ENCODE measurements around the gene LRRC25.
"Not testable (repeated sequence)": the region's sequence is repeated elsewhere in the genome, so short reads cannot be mapped to it uniquely, and the experiment has no call there.

Gene LRRC25

DNA sequence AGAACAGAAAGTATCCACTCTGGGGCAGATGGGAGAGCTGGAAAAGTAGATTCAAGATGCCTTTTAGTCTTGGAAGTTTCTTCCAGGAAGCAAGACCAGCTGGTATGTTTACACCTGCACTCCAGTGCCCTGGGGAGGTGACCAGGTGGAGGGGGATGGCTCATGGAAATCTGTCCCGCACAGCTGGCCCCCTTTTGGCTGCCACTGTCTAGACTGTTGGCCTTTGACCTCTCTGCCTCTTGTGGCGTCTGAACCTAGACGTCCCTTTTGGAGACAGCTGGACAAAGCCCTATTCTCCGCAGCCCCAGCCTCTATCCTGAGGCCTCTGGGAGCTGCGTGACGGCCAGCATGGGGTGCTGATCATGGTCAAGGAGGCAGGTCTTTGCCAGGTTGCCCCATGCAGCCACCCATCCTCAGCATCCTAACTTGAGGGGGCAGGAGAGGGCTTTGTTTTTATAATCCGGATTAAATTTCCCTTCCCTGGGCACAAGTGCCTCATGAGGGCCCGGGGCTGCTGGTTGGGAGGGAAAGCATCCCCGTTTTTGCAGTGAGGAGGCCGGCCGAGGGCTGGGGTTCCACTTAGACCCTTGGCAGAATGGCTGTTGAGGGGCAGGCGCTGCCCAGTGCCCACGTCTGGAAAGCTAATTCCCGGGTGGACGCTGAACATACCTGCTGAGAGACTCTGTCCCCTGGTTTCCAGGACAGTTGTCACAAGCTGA, 28.8 kb downstream of the LRRC25 start:
- H3K4me3 ChIP-seq: no peak overlapping the region
- TF ChIP-seq Cebpa-rat (IDR thresholded peaks at IDR 0.05): no peak

DNA sequence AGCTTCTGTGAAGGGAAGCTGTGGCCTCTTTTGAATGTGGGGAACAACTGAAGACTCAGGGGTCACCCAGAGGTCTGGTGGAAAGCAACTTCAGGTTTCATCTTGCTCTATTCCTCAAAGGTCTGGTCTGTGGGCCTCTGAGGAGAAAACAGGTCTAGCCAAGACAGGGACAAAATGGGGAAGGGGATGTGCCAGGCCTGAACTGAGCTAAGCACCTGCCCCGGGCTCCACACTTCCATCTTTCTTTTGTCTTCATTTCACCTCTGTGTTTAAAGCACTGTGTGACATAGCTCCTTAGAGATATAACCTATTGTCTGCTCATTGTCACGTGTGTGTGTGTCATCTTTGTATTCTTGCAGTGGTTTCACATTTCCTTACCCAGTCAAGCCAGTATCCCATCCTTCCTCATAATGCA, 31.4 kb downstream of the LRRC25 start:
- Histone ChIP-seq H3K4me3 (no peak overlapping the region), H3K9me3 (peaks cover 12% of the 10 kb centered on the region), H3K27me3 (no peaks in the 10 kb centered on the region), H3K4me2 (no peak overlapping the region), H4K20me1 (no peaks in the 10 kb centered on the region), H3K9ac (no peak overlapping the region), H3K4me1 (peaks cover 26% of the 10 kb centered on the region), H3K36me3 (peaks cover 28% of the 10 kb centered on the region; the same call in 1 of the 2 replicates), H3K27ac (peak overlapping the region; percentile 27; the same call in 1 of the 2 replicates)
- no peak for TF ChIP-seq Cebpa-rat (IDR thresholded peaks at IDR 0.05)

More for the DNA sequence above, 28.8 kb downstream of the LRRC25 start:
- Histone ChIP-seq H4K20me1 (no peaks in the 10 kb centered on the region), H3K36me3 (peaks cover 12% of the 10 kb centered on the region; the same call in 1 of the 2 replicates), H3K9ac (no peak overlapping the region), H3K4me1 (peaks cover 35% of the 10 kb centered on the region), H3K27me3 (no peaks in the 10 kb centered on the region), H3K27ac (no peak overlapping the region), H3K4me2 (no peak overlapping the region), H3K9me3 (peaks cover 12% of the 10 kb centered on the region)

DNA sequence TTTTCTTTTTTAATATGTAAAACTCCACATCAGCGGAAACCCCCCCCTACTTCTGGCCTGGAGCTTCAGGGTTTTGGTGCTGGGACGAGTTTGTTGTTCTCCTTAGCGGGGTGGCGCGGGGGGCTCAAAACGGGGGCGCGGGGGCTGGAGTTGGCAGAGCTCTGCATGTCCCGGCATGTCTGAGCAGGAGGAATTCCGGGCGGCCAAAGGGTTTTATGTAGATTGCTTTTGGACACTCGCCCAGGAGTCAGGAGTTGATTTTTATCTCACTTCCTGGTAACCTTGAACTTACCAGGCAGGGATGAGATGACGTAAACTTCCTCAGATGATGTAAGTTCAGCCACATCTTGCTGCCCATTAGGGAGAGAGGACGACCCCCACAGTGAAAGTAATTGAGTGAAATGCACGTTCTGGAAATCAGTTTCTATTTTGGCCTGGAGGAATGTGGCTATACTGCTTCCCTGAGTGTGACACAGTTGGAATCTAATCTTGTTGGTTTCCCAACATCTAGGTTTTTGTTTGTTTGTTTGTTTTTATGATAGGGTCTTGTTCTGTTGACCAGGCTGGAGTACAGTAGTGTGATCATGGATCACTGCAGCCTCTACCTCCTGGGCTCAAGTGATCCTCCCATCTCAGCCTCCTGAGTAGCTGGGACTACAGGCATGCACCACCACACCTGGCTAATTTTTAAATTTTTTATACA, 32.4 kb downstream of the LRRC25 start:
- no peak overlapping the region for H3K4me3 ChIP-seq
- H3K9me3 ChIP-seq: peaks cover 12% of the 10 kb centered on the region
- peak overlapping the region; percentile 48; the same call in 1 of the 2 replicates for H3K9ac ChIP-seq
- H4K20me1 ChIP-seq: no peaks in the 10 kb centered on the region
- no peak for TF ChIP-seq Cebpa-rat (IDR thresholded peaks at IDR 0.05)
- peak overlapping the region; percentile 61 for H3K4me2 ChIP-seq
- H3K27me3 ChIP-seq: no peaks in the 10 kb centered on the region
- peak overlapping the region; percentile 71 for H3K27ac ChIP-seq
- peaks cover 32% of the 10 kb centered on the region; the same call in 1 of the 2 replicates for H3K36me3 ChIP-seq
- H3K4me1 ChIP-seq: peaks cover 26% of the 10 kb centered on the region

DNA sequence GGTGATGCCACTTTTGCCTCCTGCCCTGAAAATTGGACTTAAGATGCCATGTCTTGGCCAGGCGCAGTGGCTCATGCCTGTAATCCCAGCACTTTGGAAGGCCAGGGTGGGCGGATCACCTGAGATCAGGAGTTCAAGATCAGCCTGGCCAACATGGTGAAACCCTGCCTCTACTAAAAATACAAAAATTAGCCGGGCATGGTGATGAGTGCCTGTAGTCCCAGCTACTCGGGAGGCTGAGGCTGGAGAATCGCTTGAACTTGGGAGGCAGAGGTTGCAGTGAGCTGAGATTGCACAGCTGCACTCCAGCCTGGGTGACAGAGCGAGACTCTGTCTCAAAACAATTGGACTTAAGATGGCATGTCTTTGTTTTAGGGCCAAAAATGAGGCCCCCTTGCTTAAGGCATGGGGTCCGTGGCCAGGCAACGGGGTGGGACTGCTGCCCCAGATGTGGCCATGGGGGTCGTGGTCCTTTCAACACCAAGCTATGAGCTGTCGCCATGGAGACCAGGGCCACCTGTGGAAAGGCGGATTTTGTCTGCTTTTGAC, 33.1 kb downstream of the LRRC25 start:
- Histone ChIP-seq H3K4me2 (peak overlapping the region; percentile 61), H3K4me1 (peaks cover 26% of the 10 kb centered on the region), H3K9ac (peak overlapping the region; percentile 48; the same call in 1 of the 2 replicates), H3K9me3 (peaks cover 12% of the 10 kb centered on the region), H3K27ac (peak overlapping the region; percentile 71), H3K36me3 (peaks cover 36% of the 10 kb centered on the region; the same call in 1 of the 2 replicates)
- H4K20me1 ChIP-seq, H3K27me3 ChIP-seq, H3K4me3 ChIP-seq: not testable (repeated sequence)

DNA sequence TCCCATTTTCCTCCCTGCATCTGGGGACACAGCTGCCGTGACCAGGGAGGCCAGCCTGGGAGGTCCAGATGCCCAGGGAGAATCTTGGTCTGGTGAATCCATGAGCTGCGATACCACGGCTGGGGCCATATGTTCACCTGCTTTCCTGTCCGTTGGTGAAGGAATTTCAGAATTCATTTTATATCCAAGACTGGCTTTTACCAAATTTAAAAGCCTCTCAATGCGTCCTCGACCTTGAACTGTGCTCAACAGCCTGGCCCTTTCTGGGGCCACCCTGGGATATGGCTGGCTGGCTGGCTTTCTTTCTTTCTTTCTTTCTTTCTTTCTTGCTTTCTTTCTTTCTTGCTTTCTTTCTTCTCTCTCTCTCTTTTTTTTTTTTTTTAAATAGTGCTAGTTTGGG, 33.6 kb downstream of the LRRC25 start:
- H3K4me3 ChIP-seq: no peak overlapping the region
- peak overlapping the region; percentile 61 for H3K4me2 ChIP-seq
- H3K4me1 ChIP-seq: peaks cover 26% of the 10 kb centered on the region
- H3K9ac ChIP-seq: no peak overlapping the region
- H4K20me1 ChIP-seq: no peaks in the 10 kb centered on the region
- no peaks in the 10 kb centered on the region for H3K27me3 ChIP-seq
- TF ChIP-seq Cebpa-rat (IDR thresholded peaks at IDR 0.05): no peak
- no peak overlapping the region for H3K27ac ChIP-seq
- H3K36me3 ChIP-seq: peaks cover 42% of the 10 kb centered on the region
- peaks cover 12% of the 10 kb centered on the region for H3K9me3 ChIP-seq

DNA sequence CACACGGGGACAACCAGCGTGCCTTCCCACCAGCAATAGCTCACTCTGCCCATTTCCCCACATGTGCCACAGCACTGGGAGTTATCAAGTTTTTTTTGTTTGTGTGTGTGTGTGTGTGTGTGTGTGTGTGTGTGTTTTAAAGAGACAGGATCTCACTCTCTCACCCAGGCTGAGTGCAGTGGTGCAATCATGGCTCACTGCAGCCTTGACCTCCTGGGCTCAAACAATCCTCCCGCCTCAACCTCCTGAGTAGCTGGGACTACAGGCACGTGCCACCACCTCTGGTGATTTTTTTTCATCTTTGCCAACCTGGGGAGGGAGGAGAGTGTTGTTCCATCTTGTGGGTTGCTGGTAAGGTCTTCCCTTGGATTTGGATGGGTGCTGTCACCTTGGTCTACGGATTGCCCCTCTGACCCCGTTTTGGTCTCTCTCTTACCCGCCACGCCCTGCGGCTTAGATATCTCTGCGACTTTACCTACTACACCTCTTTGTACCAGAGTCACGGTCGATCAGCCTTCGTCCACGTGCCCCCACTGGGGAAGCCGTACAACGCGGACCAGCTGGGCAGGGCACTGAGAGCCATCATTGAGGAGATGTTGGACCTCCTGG, 34.4 kb downstream of the LRRC25 start:
- Histone ChIP-seq H3K36me3 (peaks cover 50% of the 10 kb centered on the region), H3K9me3 (peaks cover 12% of the 10 kb centered on the region), H3K4me2 (peak overlapping the region; percentile 61), H3K27me3 (no peaks in the 10 kb centered on the region), H3K9ac (no peak overlapping the region), H4K20me1 (no peaks in the 10 kb centered on the region), H3K4me1 (peaks cover 26% of the 10 kb centered on the region), H3K4me3 (no peak overlapping the region), H3K27ac (no peak overlapping the region)
- no peak for TF ChIP-seq Cebpa-rat (IDR thresholded peaks at IDR 0.05)

DNA sequence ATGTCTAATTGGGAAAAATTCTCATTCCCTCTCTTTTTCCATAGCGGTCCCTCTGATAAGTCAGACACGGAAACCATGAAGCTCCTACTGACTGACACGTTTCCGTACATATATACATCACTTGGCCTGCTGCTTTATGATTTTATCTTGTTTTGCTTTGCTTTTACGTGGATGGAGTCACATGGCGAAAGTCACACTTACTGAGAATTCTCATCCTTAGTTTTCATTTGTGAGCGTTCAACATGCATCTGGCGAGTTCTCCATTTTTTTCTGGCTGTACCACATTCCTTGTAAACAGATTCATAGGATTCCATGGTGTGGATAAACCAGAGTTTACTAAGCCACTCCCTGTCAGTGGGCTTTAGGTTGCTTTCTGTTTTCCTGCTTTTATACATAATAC, 35.8 kb downstream of the LRRC25 start:
- Histone ChIP-seq H3K36me3 (peaks cover 59% of the 10 kb centered on the region), H3K9me3 (peaks cover 19% of the 10 kb centered on the region), H3K27me3 (no peaks in the 10 kb centered on the region), H3K4me1 (peaks cover 26% of the 10 kb centered on the region), H3K4me3 (no peak overlapping the region), H3K27ac (no peak overlapping the region), H4K20me1 (no peaks in the 10 kb centered on the region), H3K9ac (no peak overlapping the region), H3K4me2 (no peak overlapping the region)
- TF ChIP-seq Cebpa-rat (IDR thresholded peaks at IDR 0.05): no peak

DNA sequence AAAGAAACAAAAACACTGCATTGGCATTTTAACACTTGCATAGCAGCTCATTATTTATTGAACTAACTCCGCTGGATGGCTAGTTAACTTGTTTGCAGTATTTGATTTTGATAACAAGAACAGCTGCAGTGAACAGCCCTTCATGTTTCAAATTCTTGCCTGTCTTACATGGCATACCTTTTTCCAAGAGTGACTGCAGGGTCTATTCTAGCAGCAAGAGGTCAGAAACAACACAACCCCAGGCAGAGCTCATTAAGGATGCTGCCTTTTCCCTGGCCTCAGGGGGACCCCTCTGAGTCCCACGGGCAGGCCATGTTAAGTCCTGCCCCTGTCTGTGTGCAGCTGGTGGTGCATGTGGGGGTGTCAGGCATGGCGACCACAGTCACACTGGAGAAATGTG, 40.4 kb downstream of the LRRC25 start:
- Histone ChIP-seq H3K9me3 (peaks cover 9% of the 10 kb centered on the region), H3K36me3 (peaks cover 54% of the 10 kb centered on the region), H3K9ac (no peak overlapping the region), H3K27me3 (no peaks in the 10 kb centered on the region), H3K27ac (no peak overlapping the region), H3K4me2 (no peak overlapping the region), H3K4me3 (no peak overlapping the region), H4K20me1 (no peaks in the 10 kb centered on the region), H3K4me1 (no peaks in the 10 kb centered on the region)
- TF ChIP-seq Cebpa-rat (IDR thresholded peaks at IDR 0.05): no peak

DNA sequence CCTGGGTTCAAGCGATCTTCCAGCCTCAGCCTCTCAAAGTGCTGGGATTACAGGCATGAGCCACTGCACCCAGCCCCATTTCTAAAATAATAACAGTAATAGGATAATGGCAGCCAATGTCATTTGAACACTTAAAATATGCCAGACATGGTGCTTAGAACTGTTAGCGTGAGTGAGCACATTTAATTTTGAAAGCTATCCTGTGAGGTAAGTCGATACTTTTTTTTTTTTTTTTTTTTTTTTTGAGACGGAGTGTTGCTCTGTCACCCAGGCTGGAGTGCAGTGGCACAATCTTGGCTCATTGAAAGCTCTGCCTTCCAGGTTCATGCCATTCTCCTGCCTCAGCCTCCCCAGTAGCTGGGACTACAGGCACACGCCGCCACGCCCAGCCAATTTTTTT, 42.7 kb downstream of the LRRC25 start:
- not testable (repeated sequence) for H3K9me3 ChIP-seq, H3K4me2 ChIP-seq, H3K4me1 ChIP-seq, H3K9ac ChIP-seq, H3K27ac ChIP-seq, H3K4me3 ChIP-seq, H4K20me1 ChIP-seq, H3K27me3 ChIP-seq
- H3K36me3 ChIP-seq: peaks cover 46% of the 10 kb centered on the region
